ENCODE data around the gene KAT6B.

DNA sequence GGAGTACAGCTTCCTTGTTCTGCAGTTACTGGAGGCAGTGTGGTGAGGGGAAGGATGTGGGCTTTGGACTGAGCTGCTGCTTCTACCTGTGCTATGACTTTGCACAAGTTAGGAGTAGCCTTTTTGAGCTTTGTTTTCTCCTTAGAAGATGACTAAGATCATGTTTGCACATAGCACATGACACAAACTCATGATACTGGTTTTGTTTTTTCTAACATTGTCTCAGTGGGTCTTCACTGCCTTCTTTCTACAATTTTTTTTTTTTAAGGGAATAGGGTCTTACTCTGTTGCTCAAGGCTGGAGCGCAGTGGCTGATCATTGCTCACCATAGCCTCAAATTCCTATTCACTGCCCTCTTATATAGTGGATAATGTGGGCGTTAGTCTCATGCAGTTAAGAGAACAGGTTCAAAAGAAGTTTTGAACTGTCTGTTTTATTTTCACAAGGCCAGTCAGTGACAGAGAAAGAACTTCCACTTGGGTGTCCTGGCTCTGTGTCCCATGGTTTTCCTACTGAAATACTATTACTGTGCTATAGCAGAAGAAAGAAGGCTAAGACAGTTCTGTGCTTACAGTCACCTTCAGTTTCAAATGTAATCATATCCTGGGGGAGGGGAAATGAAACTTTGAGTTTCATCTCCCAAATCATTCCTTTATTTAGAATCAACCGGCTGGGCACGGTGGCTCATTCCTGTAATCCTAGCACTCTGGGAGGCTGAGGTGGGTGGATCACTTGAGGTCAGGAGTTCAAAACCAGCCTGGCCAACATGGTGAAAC lies 72.0 kb downstream of the KAT6B start:
- no peak for TF ChIP-seq POLR2A (IDR thresholded peaks at IDR 0.05)
- TF ChIP-seq, protein P1, sequence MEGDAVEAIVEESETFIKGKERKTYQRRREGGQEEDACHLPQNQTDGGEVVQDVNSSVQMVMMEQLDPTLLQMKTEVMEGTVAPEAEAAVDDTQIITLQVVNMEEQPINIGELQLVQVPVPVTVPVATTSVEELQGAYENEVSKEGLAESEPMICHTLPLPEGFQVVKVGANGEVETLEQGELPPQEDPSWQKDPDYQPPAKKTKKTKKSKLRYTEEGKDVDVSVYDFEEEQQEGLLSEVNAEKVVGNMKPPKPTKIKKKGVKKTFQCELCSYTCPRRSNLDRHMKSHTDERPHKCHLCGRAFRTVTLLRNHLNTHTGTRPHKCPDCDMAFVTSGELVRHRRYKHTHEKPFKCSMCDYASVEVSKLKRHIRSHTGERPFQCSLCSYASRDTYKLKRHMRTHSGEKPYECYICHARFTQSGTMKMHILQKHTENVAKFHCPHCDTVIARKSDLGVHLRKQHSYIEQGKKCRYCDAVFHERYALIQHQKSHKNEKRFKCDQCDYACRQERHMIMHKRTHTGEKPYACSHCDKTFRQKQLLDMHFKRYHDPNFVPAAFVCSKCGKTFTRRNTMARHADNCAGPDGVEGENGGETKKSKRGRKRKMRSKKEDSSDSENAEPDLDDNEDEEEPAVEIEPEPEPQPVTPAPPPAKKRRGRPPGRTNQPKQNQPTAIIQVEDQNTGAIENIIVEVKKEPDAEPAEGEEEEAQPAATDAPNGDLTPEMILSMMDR (IDR thresholded peaks at IDR 0.05 in 4 of 5, conservative IDR thresholded peaks at IDR 0.05 in 1 of 5) = no peak
